Measurements from ENCODE around the gene CTSF.
"Not testable (repeated sequence)": the region's sequence is repeated elsewhere in the genome, so short reads cannot be mapped to it uniquely, and the experiment has no call there.

Gene CTSF

DNA sequence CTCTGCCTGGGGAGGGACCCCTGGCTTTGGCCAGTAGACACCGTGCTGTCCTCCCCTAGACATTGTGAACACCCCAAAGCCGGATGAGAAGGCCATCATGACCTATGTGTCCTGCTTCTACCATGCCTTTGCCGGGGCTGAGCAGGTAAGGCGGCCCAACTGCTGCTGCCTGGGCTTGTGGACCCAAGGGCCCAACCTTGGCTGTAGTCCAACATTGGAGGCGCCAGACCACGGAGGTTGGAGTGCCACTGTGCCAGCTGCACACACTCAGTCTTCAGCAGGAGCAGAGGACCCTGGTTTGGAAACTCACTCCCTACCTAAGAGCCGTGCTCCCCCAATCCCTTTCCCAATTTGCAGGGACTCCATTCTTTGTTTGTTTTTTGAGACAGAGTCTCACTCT is 12.3 kb downstream of the CTSF start:
- no peak for DNase-seq

DNA sequence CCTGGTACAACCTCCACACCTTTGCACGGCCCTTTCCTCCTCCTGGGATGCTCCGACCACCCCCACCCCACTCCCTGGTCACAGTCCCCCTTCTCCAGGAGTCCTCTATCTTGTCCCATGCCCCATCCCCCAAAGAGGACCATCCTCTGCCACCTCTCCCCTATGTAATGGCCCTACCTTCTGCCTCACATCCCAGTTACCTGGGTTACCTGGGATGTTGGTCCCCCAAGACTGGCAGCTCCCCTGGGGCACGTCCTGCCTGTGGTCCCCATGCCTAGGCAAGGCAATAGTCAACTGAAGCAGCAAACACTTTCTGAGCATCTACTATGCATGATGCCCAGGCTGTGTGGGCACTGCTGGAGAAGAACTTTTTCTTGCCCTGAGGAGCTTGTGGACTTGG is 13.0 kb downstream of the CTSF start:
- DNase-seq, result no peak

DNA sequence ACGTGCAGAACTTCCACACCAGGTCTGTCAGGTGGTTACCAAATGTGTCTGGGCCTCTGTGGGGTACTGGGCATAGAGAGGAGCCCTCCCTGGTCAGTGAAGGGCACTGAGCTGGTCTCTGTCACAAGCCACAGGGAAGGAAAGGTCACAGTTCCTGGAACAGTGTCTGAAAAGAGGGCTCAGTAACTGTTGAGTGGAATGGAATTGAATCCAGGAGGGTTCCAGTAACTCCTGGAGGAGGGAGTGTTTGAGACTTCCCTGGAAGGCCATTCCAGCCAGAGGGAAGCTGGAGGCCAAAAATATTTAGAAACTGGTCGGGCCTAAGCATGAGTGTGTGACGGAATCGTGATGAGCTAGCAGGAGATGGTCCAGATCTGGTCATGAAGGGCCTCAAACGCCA is 13.8 kb downstream of the CTSF start:
- DNase-seq, result no peak

DNA sequence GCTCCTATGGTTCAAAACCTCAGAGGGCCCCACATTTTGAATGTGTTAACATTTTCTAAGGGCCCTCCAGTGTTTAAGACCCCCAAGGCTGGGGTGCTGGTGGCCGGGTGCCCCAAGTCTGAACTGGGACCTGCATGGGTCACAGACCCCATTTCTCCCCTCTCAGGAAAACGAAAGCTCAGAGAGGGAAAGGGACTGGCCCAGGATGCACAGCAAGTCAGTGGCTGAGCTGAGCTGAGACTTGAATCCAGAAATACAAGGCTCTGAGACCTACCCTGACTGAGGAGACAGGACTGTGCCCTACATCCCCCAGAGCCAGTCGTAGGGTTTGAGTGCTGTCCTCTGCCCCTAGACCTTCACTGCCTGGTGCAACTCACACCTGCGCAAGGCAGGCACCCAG is 17.5 kb downstream of the CTSF start:
- no peak for DNase-seq

DNA sequence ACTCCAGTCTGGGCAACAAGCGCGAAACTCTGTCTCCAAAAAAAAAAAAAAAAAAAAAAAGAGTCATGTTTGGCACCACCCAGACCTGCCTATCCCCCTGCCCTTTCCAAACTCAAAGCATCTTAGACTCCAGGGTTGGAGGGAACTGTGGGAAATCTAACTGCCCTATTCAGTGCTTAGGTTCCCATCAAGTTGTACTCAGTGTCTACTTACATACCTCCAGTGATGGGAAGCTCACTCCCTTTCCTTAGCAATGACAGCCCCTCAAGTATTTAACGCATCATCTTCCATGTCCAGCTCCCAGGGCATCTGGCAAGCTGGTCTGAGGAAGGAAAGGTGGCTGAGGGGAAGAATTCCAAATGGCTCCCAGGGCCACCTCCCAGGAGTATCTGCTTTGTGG is 18.7 kb downstream of the CTSF start:
- no peak for DNase-seq

DNA sequence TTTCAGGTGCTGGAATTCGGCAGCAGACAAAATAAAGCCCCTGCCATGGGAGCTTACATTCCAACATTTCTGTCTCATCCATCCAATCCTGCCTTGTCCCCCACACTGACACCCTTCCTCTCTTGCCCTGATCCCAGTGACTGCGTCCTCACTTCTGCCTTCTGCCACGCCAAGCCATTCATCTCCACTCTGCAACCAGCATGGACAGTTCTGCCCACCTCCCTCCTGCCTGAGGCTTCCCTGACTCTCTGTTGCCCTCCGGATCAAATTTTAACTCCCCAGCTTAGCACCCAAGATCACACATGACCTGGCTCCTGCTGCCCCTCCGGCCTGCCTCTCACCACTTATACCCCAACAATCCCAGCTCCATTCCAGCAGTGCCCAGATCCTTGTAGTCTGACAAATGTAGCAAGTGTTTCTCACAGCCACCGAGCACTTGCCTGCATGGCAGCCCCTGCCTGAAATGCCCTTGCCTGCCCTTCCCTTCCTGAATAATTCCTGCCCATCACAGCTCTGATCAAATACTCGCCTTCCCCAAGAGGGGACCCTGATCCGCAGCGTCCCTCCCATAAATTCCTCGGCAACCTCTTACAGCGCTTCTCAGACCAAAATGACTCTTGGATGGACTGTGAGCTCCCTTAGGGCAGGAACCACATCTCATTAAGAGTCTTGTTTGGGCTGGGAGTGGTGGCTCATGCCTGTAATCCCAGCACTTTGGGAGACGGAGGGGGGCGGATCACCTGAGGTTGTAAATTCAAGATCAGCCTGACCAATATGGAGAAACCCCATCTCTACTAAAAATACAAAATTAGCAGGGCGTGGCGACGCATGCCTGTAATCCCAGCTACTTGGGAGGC is 19.4 kb downstream of the CTSF start:
- no peak for DNase-seq

DNA sequence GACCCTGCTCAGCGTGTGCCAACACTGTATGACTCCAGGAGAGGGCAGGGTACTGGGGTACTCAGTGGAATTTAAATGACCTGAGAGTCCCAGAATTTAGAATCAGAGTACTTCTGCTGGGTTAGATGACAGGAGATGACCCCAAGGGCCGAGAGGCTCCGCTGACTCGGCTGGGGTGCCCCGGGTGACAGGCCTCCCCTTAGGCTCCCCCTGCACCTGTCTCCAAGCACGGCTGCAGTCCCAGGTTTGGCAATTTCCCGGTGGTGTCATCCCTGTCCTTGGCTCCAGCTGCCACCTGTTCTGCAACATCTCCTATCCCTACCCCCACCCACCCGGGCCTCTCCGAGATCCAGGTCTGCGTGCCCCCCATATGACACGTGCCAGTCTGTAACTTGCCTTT is 20.4 kb downstream of the CTSF start:
- DNase-seq, result no peak

DNA sequence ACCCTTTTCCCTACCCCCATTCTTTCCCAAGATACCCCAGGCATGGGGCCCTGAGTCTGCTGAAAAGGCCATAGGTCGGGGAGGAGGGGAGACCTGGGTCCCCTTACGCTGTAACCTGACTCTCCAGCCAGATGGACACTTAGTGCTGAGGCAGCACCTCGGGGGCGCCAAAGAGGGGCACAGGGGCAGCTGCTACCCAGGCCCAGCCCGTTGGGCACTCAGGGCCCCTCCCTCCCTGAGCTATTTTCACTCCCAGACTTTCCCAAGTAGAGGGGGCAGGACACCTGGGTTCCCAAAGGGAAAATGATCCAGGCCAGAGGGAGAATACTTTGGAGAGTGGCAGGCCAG is 20.8 kb downstream of the CTSF start:
- DNase-seq, result no peak

DNA sequence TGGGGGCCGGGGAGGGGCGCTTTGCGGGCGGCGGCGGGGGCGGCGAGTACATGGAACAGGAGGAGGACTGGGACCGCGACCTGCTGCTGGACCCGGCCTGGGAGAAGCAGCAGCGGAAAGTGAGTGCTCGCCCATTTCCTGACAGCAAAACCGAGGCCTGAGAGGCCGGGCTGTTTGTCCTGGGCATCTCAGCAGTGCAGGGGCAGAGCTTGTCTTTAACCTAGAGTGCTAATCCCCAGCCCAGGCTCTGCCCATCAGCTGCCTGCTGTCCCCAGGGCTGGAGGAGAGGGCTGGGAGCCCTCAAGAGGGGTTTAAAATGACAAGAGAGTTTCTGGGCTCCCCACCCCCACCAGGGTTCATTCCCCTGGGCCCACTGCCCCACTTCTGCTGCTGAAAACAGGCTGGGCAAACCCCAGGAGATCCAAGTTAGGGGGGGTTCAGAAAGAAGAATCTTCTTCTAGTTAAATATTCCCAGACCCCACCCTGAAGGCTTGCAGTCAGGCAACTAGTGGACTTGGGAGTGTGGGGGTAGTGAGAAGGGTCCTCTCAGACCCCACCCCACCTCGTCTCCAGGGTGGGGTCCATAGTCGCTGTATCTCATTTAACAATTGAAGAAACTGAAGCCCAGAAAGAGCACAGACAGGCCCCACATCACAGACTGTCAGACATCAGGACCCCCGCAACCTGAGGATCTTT is 21.3 kb downstream of the CTSF start:
- no peak for DNase-seq

DNA sequence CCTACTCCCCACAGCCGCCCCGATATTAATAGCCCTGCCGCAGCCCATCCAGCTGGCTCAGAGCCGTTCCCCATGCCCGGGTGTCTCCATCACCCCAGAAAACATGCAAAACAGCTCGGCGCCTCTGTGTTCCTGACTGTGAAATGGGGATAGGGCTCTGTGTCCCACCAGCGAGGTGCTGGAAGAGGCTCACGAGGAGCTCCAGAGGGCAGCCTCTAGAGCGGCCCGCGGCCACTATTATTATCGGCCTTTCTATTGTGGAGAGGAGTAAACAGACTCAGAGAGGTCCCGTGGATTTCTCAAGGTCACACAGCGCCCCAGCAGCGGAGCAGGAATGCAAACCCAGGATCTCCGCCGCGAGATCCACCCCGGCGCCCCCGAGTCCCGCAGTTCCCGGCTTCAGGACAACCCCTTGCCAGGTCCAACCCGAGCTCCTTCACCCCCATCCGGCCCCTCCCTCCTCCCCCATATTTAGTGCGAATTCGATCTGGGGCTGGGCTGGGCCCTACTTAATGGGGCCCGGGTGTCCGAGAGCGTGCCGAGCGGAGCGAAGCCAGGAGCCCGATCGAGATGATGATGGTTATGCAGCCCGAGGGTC is 21.9 kb downstream of the CTSF start, which contains the start of gene ACTN3:
TSS of gene ACTN3 (plus strand) at position 536 of the 598 bp plus-strand sequence. CDS start at position 571, 35 bp downstream.
- no peak for DNase-seq

DNA sequence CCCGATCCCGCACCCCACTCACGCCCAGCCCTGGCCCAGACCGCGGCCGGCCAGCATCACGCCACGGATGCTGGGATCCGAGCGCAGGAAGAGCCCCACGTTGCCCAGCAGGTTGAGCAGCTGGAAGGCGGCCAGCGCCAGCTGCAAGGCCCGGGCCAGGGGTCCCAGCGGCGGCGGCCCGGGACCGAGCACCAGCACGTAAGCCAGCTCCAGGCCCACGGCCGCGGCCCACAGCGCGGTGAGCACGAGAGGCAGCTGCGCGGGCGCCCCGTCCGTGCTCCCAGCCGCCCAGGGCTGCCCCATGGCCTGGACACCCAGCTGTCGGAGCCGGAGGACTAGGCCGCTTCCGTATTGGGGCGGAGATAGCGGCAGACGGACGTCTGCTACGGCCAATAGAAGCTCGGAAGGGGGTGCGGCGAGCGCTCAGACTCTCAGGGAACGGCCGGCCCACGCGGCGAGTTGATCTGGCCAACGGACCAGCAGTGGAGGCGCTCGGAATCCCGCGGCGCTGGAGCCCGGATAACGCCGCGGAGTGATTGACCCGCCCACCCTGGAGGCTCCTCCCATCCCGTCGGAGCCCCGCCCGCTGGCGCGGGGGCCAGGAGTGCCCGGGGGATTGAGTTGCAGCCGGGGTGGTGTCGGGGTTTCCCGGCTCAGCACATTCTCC is 22.6 kb downstream of the CTSF start, which contains the start of gene ZDHHC24:
TSS of gene ZDHHC24 (minus strand) at position 348 of the 667 bp plus-strand sequence. CDS start at position 303, 45 bp downstream.
- peak; percentile 98 for DNase-seq

DNA sequence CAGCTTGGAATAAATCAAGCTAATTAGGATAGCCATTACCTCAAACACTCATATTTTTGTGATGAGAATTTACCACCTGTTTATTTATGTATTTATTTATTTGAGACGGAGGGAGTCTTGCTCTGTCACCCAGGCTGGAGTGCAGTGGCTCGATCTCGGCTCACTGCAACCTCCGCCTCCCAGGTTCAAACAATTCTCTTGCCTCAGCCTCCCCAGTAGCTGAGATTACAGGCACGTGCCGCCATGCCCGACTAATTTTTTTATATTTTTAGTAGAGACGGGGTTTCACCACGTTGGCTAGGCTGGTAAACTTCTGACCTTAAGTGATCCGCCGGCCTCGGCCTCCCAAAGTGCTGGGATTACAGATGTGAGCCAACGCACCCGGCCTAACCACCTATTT is 23.5 kb downstream of the CTSF start:
- not testable (repeated sequence) for DNase-seq

DNA sequence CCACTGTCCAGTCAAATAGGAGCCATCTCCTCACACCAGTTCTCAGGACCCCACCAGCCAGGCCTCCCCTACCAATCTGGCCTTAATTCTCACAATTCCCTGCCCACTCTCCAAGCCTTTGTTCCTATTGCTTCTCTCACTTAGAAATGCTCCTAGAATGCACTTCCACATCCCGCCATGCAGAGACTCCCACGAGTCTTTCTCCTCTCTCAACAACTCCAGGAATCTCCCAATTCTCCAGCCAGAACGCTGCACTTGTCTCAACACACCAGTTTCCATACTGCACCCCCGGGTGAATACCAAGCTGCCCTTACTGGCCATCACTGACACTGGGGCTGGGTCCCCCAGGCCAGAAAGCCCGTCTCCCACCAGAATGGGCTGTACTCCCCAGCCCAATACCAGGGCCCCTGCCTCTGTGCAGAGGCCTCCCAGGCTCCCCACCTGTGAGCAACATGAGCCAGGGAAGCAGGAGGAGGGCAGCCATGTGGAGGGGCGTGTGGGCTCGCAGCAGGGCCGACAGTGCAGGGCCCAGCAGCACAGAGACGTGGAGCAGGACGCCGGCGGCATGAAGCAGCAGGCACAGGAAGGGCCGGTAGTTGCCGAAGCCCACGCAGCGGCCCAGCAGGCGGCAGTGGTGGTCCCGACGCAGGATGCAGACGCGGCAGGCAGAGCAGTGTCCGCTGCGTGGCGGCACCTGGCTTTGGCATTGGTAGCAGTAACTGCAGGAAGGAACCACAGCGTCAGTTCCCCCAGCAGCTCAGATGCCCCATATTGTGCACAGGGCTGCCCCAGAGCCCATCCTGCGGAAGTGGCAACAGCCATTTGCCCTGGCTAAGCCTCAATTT is 24.9 kb downstream of the CTSF start:
- peak; percentile 89 for DNase-seq

DNA sequence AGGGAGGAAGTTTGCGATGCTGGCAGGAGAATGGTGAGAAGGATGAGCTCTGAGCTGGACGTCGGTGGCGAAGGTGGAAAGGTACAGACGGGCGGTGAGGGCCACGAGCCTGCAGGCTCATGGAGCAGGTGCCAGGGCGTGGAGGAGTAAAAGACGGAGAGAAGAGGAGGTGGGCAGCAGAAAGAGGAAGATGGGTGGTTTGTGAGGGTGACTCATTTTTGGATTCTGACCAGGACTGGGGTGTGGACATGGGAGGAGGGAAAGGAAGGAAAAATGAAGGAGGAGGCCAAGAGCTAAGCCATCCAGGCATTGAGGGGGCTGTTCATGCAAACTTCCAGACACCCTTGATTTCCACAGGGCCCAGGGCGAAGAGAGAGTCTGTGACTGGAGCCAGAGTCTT is 26.0 kb downstream of the CTSF start:
- DNase-seq, result no peak

DNA sequence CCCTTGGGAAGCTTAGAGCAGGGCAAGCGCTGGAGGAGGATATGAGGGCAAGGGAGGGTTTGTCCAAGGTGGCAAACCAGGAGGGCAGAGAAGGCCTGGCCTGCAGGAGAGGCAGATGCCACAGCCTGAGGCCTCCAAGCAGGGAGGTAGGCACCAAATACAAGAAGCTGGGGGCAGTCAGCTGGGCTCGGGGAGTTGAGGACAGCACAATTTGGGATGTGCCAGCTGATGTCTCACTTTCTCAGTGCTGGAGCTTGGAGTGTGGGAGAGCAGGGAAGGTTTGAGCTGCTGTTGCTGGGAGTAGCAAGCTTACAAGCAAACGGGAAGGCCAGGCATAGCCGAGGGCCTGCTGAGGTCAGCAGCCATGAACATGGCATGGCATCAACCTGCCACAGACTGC is 26.5 kb downstream of the CTSF start:
- DNase-seq, result no peak

DNA sequence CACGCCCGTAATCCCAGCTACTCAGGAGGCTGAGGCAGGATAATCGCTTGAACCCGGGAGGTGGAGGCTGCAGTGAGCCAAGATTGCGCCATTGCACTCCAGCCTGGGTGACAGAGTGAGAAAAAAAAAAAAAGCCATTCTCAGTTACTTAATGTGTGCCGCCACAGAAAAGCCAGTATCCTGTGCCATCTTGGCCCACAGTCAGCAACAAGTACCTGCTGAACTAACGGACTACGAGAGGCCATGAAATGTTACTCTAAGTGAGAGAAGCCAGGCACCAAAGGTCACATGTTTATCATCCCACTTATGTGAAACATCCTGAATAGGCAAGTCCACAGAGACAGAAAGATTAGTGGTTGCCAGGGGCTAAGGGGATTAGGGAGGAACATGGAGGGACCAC is 27.8 kb downstream of the CTSF start:
- peak; percentile 7 for DNase-seq

DNA sequence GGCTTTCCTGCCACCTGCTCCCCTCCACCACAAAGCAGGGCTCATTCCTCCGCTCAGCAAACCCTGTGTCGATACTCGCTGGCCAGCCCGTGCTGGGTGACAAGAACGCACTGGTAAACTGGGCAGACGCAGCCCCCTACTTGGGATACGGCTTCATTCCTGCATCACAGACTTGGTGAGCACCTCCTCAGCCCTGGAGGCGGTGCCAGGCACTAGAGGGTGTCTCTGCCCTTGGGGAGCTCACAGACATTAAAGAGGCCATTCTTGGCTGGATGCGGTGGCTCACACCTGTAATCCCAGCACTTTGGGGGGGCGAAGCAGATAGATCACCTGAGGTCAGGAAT is 28.6 kb downstream of the CTSF start:
- DNase-seq, result no peak

DNA sequence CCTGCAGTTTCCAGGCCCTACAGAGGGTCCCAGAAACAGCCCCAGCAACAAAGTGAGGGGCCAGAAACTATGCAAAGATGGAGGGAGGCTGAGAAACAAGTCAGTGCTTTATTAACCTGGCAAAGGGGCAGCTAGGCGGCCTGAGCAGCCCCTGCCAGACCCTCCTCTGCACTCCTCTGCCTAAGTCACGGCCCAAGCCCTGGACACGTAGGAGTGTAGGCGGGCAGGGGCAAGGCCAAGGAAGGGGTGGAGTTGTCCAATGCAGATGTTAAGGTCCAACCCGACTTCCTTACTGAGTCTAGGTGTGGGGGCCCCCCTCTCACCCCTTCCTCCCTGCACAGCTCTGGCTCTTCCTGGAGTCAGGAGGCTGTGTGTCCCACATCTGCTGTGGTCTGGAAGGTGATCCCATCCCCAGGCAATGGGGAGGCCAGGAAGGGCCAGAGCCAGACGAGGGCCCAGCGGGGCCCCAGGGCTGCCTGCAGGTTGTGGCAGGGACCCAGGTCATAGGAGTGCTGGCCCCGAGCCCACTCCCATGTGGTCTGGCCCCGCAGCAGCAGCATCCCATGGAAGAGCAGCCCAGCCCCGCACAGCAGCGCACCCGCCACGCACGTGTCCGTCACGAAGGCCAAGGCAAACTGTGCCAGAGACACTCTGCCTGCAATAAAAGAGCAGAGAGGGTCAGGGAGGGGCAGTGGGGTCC is 29.1 kb downstream of the CTSF start:
- no peak for DNase-seq

DNA sequence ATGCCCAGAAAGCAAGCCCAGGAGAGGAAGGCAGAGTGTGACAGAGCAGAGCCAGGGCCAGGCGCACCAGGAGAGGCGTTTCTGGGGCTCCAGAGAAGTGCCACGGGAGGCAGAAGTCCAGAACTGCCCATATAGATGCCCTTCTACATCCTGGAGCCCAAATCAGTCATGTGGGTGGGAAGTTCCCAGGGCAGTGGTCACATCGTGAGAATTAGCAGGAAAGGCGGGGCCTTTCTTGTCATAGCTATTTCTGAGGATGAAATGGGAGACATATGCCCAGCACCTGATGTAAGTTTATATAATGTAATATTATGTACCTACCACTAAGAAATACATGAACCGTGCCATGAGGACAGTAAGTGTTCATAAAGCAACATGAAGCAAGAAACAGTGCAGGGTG is 35.6 kb downstream of the CTSF start:
- no peak for DNase-seq

DNA sequence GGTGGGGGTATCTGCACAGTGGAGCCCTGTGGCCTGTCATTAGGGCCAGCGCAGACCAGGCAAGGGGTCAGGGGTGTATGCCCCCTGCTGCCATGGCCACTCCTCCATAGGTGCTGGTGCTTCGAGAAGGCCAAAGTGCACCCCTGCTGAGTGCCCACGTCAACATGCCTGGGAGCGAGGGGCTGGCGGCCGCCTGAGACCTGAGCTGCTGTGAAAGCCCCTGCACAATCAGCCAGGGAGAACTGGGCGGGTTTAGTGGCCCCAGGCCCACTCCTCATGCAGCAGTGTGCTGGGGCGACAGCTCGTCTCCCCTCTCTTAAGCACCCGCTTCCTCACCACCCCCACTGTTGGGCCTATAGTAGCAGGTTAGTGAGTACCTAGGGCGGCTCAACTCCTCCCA is 36.6 kb downstream of the CTSF start:
- DNase-seq, result no peak

DNA sequence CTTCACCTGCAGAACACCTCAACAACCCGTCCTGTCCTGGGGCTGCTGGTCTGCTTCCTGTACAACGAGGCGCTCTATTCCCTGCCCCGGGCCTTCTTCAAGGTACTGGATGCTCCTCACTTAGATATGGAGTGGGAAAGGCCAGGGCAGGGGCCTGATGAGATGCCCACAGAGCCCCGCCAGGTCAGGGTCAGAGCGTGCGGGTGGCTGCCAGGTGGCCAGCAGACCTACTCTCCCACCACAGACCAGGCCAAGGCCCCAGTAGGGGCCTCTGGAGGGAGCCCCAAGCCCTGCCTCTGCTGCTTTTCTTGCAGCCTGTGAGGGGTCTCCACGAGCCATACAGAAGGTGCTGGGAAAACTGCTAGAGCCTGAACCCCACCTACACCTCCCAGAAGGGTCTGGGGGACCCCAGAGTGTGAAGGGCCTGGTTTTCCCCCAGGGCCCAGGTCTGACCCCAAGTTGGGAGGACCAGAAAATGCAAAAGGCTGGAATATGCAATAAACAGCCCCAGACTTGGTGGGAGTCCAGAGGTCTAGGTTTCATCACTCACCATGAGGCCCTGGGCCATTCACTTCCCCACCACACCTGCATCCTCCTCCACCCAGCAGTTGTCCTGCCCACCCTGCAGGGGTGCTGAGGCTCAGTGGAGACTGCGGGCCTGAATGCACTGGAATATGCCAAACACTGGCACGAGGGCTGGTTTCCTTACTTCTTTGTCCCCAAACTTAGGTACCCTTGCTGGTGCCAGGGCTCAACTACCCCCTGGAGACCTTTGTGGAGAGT is 37.3 kb downstream of the CTSF start:
- no peak for DNase-seq
